K562 (cell line): ENCODE results near the gene UTP4. TPM values are rescaled to one million over a fixed set of nuclear protein-coding genes. Genes with fewer than 3 reads are reported as not detected.

Source experiments
- RBBP5 ChIP-seq: fragments of 200-600 bp; sonication (generic); IDR thresholded peaks from 2 replicates; pipeline ENCODE4 v1.6.1; 2012; ENCODE audit warnings: borderline replicate concordance, mild to moderate bottlenecking, low read length, control low read depth, inconsistent platforms; ENCODE audit not compliant: insufficient read depth, poor library complexity, severe bottlenecking
- RCOR1 ChIP-seq, 2 experiments: IDR thresholded peaks; 2 replicates each; pipeline ENCODE4 v1.6.1; 2012; ENCODE audit warnings: low read depth in 2 of 2, low read length in 2 of 2, borderline replicate concordance in 1 of 2, improper control_type of control experiment in 1 of 2
- ZNF766 ChIP-seq: fragments of 200-800 bp; sonication (Bioruptor generic); conservative IDR thresholded peaks from 2 replicates; pipeline ENCODE4 v1.6.1; 2016; ENCODE audit warnings: missing genetic modification characterization, missing compliant biosample characterization
- polyA plus RNA-seq, 8 experiments: library from polyadenylated mRNA; depleted of rRNA in 4 of 8; stranded (reverse) in 5 of 8; unstranded in 3 of 8; fragments of >200 nt; fragmentation: Nextera tagmentation in 2 of 8; fragmentation: Illumina TruSeq in 1 of 8; extraction: Ambion mirVana in 2 of 8; extraction: Trizol in 1 of 8; gene quantifications; 2 replicates each; pipeline versions ENCODE4 v1.2.1 to v1.2.3, GENCODE V29; 2011 to 2014; ENCODE audit warnings: inconsistent platforms in 1 of 8, missing spikeins in 1 of 8
- total RNA-seq, 7 experiments: library from RNA; depleted of rRNA in 6 of 7; stranded (reverse); fragments of >200 nt in 6 of 7; fragmentation: Illumina TruSeq in 2 of 7; extraction: Trizol in 2 of 7; gene quantifications; 2 replicates each; pipeline versions ENCODE4 v1.2.1 to v1.2.3, GENCODE V29; 2011 to 2021; ENCODE audit warnings: low replicate concordance in 1 of 7
- TF ChIP-seq, protein P1 (sequence below), 2 experiments: fragments of 450-650 bp; formaldehyde crosslinking in 1 of 2; IDR thresholded peaks; 2 replicates each; pipeline versions ENCODE4 v1.4.0 to v1.6.1; 2014 to 2020; ENCODE audit warnings: mild to moderate bottlenecking in 2 of 2, borderline replicate concordance in 1 of 2, low read depth in 1 of 2
- TF ChIP-seq, protein P2 (sequence below): sonication (generic); formaldehyde crosslinking; IDR thresholded peaks from 2 replicates; pipeline ENCODE4 v1.8.0; 2022; ENCODE audit warnings: missing genetic modification reagents, mild to moderate bottlenecking, moderate library complexity, borderline replicate concordance

The UTP4 gene
- total and polyA plus RNA-seq, 9 of the 15 experiments (the other 6 are each of a cell fraction or from before 2014, with no cell fraction given): 46.1 to 203 (median 145) TPM

DNA sequence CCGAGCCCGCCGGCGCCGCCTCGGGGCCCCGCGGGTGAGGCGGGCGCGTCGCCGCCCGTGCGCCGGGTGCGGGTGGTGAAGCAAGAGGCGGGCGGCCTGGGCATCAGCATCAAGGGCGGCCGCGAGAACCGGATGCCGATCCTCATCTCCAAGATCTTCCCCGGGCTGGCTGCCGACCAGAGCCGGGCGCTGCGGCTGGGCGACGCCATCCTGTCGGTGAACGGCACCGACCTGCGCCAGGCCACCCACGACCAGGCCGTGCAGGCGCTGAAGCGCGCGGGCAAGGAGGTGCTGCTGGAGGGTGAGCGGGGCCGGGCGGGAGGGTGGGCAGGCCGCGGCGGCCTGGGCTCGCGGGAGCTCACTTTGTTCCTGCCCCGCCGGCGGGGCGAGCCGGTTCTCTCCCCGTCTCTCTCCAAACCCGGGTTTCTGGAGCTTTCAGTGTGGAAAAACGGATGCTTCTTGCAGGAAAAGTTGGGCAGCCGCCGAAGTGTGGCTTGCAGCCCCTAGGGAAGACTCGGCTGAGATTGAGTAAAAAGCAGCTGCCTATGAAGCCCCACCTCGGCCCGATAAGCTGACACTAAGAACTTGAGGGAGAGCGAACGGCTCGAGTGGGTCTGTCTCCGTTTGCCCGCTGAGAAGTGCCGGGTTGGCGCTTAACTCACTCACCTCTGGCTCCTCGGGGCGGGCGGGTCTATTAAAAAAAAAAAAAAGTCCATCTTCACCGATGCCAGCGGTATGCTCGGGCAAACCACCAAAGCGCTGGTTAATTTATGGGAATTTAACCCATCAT is 55.2 kb downstream of the UTP4 start (continued):
- TF ChIP-seq, protein P1, sequence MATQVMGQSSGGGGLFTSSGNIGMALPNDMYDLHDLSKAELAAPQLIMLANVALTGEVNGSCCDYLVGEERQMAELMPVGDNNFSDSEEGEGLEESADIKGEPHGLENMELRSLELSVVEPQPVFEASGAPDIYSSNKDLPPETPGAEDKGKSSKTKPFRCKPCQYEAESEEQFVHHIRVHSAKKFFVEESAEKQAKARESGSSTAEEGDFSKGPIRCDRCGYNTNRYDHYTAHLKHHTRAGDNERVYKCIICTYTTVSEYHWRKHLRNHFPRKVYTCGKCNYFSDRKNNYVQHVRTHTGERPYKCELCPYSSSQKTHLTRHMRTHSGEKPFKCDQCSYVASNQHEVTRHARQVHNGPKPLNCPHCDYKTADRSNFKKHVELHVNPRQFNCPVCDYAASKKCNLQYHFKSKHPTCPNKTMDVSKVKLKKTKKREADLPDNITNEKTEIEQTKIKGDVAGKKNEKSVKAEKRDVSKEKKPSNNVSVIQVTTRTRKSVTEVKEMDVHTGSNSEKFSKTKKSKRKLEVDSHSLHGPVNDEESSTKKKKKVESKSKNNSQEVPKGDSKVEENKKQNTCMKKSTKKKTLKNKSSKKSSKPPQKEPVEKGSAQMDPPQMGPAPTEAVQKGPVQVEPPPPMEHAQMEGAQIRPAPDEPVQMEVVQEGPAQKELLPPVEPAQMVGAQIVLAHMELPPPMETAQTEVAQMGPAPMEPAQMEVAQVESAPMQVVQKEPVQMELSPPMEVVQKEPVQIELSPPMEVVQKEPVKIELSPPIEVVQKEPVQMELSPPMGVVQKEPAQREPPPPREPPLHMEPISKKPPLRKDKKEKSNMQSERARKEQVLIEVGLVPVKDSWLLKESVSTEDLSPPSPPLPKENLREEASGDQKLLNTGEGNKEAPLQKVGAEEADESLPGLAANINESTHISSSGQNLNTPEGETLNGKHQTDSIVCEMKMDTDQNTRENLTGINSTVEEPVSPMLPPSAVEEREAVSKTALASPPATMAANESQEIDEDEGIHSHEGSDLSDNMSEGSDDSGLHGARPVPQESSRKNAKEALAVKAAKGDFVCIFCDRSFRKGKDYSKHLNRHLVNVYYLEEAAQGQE (IDR thresholded peaks at IDR 0.05; ENCODE audit: borderline replicate concordance): no peak
- TF ChIP-seq, protein P1 (CRISPR knock-in tag; IDR thresholded peaks at IDR 0.05; ENCODE audit: low read depth): no peak
- TF ChIP-seq RBBP5: peak; percentile 84
- 0 out of 2 replicates have a peak, but pooled peaks have one; percentile 27 for TF ChIP-seq ZNF766 (CRISPR knock-in tag)
- TF ChIP-seq RCOR1 (IDR thresholded peaks at IDR 0.05; ENCODE audit: borderline replicate concordance in 1 of 2, low read depth in 2 of 2, low read length in 2 of 2): peak in 1 of 2 experiments; percentile 24; a peak in 1 of 4 replicates
- TF ChIP-seq, protein P2, sequence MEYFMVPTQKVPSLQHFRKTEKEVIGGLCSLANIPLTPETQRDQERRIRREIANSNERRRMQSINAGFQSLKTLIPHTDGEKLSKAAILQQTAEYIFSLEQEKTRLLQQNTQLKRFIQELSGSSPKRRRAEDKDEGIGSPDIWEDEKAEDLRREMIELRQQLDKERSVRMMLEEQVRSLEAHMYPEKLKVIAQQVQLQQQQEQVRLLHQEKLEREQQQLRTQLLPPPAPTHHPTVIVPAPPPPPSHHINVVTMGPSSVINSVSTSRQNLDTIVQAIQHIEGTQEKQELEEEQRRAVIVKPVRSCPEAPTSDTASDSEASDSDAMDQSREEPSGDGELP: peak; percentile 25; the same call in 1 of the 2 replicates
